Mammary epithelial cell (primary cell): ENCODE measurements around the gene FGF14.

Source experiments
- CTCF ChIP-seq, 2 donors: IDR thresholded peaks in 1 of 2; conservative IDR thresholded peaks in 1 of 2; 2 replicates each; pipeline ENCODE4 v1.5.1; 2011 to 2012; ENCODE audit warnings: inconsistent platforms in 2 of 2, low read length in 2 of 2, mild to moderate bottlenecking in 2 of 2, control low read depth in 1 of 2, low read depth in 1 of 2; ENCODE audit not compliant: insufficient read depth in 1 of 2; ENCODE audit errors: extremely low read depth in 1 of 2
- EZH2 ChIP-seq: IDR thresholded peaks from 2 replicates; pipeline ENCODE4 v1.6.1; 2012; ENCODE audit warnings: low read length, inconsistent platforms, borderline replicate concordance

DNA sequence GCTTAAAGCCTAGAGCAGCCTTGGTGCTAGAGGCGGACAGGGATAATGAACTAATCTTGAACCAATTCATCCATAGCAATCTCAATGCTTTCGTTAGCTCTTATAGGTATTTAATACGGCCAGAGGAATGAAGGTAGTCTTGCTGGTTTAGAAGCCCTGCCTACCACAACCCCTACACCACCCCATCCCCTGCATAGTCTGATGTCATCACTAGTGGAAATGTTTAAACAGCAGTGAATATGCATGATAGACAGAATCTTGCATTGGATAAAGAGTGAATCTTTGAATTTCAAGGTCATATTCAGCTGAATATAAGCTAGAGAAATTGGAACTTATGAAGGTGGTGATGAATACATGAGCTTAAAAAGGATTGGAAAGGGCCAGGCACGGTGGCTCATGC lies 627.5 kb downstream of the FGF14 start:
- no peak for TF ChIP-seq CTCF (conservative IDR thresholded peaks at IDR 0.05 in 1 of 2, IDR thresholded peaks at IDR 0.05 in 1 of 2; ENCODE audit: extremely low read depth in 1 of 2, insufficient read depth in 1 of 2, low read depth in 1 of 2, low read length in 2 of 2)
- TF ChIP-seq EZH2, result no peak
